ENCODE measurements around the gene SYNGR1. TPM values are rescaled to one million over a fixed set of nuclear protein-coding genes. Genes with fewer than 3 reads are reported as not detected.
A peak's percentile ranks its signal among the peaks of the same experiment; 100 is the strongest.

SYNGR1 gene
- total RNA-seq, 1 donor from 2014 or later = not detected

- peaks cover 34% of the 10 kb centered on the region for H3K36me3 Mint-ChIP-seq (ENCODE audit: low read depth)
- peaks cover 17% of the 10 kb centered on the region for H3K4me1 Mint-ChIP-seq (ENCODE audit: low read depth)
- intact Hi-C loops (cut with micrococcal nuclease) = loop anchor here (5.0 kb wide), 1 partner anchor 303 kb away; no protein-coding TSS in a partner anchor
- no peak overlapping the region for H3K27ac Mint-ChIP-seq
- H3K4me3 Mint-ChIP-seq = no peak overlapping the region
- no peak for DNase-seq (ENCODE audit: low spot score)
- no peaks in the 10 kb centered on the region for H3K9me3 Mint-ChIP-seq
- H3K27me3 Mint-ChIP-seq (ENCODE audit: insufficient read depth) = no peaks in the 10 kb centered on the region
These were observed 39.7 kb upstream of the SYNGR1 start for GRCh38 chr22:39309881-39310714.

DNA sequence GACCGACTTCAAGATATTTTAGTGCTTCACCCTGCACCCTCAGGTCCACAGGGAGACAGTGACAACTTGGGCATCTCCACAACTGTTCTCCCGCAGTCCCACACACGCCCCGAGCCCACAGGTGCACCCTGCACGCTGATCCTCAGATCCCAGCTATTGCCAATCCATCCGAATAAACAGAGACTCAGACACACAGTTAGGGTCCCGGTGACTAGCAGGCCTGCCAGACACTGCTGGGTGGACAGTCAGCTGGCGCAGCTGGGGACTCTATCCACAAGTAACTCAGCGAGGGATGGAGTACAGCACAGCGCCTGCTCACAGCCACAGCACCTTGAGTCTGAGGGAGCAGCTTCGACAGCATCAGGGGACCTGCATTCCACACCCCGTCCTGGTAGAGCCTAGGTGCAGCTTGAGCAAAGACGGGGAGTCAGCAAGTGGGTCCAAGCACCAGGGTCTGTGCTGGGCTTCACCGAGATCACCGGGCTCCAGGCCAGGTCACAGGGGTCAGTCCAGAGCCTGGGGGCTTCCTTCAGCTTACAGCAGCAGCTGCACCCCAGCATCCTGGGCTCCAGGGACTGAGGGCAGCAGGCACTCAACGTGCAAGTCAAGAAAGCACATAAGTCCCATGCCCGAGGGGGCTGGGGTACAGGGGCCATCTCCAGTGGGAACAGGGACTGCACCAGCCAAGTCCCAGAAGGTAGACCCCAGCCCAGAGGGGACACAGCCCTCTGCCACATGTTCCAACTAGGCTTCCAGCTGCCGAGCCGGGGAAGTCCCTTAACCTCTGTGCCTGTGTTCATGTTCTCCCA, 38.0 kb upstream of the SYNGR1 start:
- intact Hi-C loops (cut with micrococcal nuclease) = loop anchor here (1.0 kb wide), 1 partner anchor 140 kb away; no protein-coding TSS in a partner anchor
- Mint-ChIP-seq H3K36me3 (ENCODE audit: low read depth) (peaks cover 48% of the 10 kb centered on the region), H3K27me3 (ENCODE audit: insufficient read depth) (no peaks in the 10 kb centered on the region), H3K27ac (peak overlapping the region; percentile 35), H3K9me3 (no peaks in the 10 kb centered on the region), H3K4me3 (no peak overlapping the region), H3K4me1 (ENCODE audit: low read depth) (peaks cover 33% of the 10 kb centered on the region)
- no peak for DNase-seq (ENCODE audit: low spot score)

DNA sequence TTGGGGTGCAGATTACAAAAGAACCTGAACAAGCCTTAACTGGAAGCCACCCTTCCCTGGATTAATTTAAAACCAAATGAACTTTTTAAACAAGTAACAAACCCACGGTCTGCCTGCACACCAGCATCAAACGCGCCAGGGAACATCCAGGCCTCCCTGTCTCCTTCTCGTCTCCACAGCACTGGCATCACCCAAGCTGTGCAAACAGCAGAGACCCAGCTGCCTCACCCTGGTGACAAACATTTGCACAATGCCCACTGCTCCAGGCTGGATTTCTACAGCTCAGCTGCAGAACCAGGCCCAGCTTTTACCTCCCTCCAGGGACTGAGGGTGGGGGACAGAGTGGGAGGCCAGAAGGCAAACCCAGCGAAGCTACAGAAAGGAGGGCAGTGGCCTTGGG, 37.4 kb upstream of the SYNGR1 start:
- intact Hi-C loops (cut with micrococcal nuclease) = no loop called here
- H3K4me1 Mint-ChIP-seq (ENCODE audit: low read depth) = peaks cover 39% of the 10 kb centered on the region
- DNase-seq (ENCODE audit: low spot score) = no peak
- H3K27ac Mint-ChIP-seq = no peak overlapping the region
- H3K27me3 Mint-ChIP-seq (ENCODE audit: insufficient read depth) = no peaks in the 10 kb centered on the region
- H3K36me3 Mint-ChIP-seq (ENCODE audit: low read depth) = peaks cover 54% of the 10 kb centered on the region
- no peaks in the 10 kb centered on the region for H3K9me3 Mint-ChIP-seq
- H3K4me3 Mint-ChIP-seq = no peak overlapping the region

DNA sequence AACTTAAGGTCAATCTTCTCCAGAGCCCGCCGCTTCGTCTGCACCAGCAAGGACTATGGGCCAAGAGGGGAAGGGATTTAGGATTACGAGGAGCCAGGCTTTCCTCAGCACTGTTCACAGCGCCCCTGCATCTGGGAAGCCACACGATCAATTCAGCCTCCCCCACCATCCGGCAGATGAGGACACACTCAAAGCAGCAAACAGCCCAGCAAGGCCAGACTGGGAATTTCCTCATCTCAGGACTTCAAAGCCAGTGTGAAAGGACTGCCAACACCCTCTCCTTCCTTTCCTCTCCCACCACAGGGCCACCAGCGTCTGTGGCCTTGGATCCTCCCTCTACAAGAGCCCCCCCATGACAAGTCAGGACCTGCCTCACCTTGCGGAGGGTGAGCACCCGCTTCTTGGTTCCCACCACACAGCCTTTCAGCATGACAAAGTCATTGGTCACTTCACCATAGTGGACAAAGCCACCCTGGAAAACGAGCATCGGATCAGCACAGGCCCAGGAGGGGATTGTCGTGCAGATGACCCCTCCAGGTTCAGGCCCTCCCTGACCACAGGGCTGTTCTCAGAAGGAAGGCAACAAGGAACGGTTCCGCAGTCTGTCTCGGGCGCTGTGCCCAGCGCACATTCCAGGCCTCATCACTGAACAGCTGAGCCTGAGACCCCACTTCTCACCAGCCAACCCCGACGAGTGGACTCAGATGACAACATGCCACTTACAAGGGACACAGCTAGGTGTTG, 36.4 kb upstream of the SYNGR1 start:
- Mint-ChIP-seq H3K36me3 (ENCODE audit: low read depth) (peaks cover 64% of the 10 kb centered on the region), H3K27ac (peak overlapping the region; percentile 18), H3K4me1 (ENCODE audit: low read depth) (peaks cover 50% of the 10 kb centered on the region), H3K27me3 (ENCODE audit: insufficient read depth) (no peaks in the 10 kb centered on the region), H3K4me3 (no peak overlapping the region), H3K9me3 (no peaks in the 10 kb centered on the region)
- intact Hi-C loops (cut with micrococcal nuclease) = no loop called here
- DNase-seq (ENCODE audit: low spot score) = no peak

DNA sequence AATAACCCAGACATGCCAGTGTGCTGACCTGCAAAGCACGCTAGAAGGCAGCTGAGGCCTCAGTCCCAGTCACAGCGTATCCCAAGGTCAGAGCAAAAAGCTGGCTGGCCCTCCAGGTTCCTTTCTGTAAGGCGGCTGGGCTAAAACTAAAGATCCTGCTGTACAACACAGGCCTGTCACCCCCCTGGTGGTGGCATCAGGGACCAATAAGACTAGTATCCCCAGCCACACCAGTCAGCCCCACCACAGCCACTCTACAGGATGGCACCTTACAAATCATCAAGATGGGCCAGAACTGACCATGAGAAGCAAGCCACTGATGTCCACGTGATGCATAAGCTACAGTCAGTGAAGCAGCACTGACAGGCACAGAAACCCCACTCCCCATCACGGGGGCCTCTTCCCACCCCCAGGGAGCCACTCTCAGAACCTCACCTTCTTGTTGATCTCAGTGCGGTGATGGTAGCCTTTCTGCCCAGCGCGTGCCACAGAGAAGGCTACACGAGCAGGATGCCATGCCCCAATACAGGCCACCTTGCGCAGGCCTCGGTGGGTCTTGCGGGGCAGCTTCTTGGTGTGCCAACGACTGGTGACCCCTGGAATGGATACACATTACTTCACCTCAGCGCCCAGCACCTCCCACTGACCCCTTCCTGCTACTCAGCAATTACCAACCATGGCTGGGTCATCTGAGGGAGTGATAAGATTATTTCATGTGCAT, 35.4 kb upstream of the SYNGR1 start:
- Mint-ChIP-seq H3K4me3 (peak overlapping the region; percentile 33), H3K36me3 (ENCODE audit: low read depth) (peaks cover 74% of the 10 kb centered on the region), H3K9me3 (no peaks in the 10 kb centered on the region), H3K4me1 (ENCODE audit: low read depth) (peaks cover 46% of the 10 kb centered on the region), H3K27ac (no peak overlapping the region), H3K27me3 (ENCODE audit: insufficient read depth) (no peaks in the 10 kb centered on the region)
- intact Hi-C loops (cut with micrococcal nuclease) = no loop called here
- no peak for DNase-seq (ENCODE audit: low spot score)

- DNase-seq (ENCODE audit: low spot score) = no peak
- intact Hi-C loops (cut with micrococcal nuclease) = loop anchor here (5.0 kb wide), 1 partner anchor 73 kb away; the partner anchor contains the start of gene PDGFB
- Mint-ChIP-seq H3K9me3 (no peaks in the 10 kb centered on the region), H3K27ac (no peak overlapping the region), H3K27me3 (ENCODE audit: insufficient read depth) (no peaks in the 10 kb centered on the region), H3K4me3 (peak overlapping the region; percentile 99), H3K4me1 (ENCODE audit: low read depth) (peaks cover 50% of the 10 kb centered on the region), H3K36me3 (ENCODE audit: low read depth) (peaks cover 75% of the 10 kb centered on the region)
These were observed 34.4 kb upstream of the SYNGR1 start for GRCh38 chr22:39315389-39315788.

DNA sequence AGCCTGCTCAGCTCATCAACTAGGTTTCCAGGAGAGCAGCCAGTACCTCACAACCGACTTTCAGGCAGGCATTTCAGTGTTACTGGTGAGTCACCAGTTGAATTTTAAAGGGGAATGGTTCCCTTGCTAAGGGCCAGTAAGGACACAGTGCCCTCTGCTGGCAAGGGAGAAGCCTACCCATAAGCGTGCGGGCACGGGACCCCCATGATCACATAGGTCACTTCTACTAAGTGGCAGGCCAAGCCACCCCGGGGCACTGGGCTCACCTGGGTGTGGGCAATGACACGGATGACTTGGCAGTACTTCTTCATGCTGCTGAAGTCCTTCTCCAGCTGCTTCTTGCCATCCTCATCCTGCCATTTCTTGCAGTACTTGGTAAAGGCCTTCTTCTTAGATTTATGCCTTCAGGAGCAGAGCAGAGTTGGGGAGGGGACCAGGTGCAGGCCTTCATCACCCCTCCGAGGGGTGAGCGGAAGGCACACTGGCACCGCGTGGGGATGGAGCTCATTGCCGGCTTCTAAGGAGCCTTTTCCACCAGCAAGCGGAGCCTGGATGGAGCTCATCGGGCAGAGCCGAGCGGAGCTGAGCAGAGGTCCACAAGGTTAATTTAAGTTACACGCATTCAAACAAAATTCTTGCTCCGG, 33.2 kb upstream of the SYNGR1 start:
- DNase-seq (ENCODE audit: low spot score) = peak; percentile 65
- intact Hi-C loops (cut with micrococcal nuclease) = loop anchor here (1.0 to 5.0 kb wide), 3 partner anchors 74 to 164 kb away; partner anchors contain the start of genes CBX7 and PDGFB
- Mint-ChIP-seq H3K27me3 (ENCODE audit: insufficient read depth) (no peaks in the 10 kb centered on the region), H3K36me3 (ENCODE audit: low read depth) (peaks cover 72% of the 10 kb centered on the region), H3K9me3 (no peaks in the 10 kb centered on the region), H3K4me1 (ENCODE audit: low read depth) (peaks cover 47% of the 10 kb centered on the region), H3K27ac (peak overlapping the region; percentile 52), H3K4me3 (peak overlapping the region; percentile 99)

GRCh38 chr22:39317084-39317774, 32.6 kb upstream of the SYNGR1 start:
- DNase-seq (ENCODE audit: low spot score) = no peak
- H3K27ac Mint-ChIP-seq = peak overlapping the region; percentile 64

DNA sequence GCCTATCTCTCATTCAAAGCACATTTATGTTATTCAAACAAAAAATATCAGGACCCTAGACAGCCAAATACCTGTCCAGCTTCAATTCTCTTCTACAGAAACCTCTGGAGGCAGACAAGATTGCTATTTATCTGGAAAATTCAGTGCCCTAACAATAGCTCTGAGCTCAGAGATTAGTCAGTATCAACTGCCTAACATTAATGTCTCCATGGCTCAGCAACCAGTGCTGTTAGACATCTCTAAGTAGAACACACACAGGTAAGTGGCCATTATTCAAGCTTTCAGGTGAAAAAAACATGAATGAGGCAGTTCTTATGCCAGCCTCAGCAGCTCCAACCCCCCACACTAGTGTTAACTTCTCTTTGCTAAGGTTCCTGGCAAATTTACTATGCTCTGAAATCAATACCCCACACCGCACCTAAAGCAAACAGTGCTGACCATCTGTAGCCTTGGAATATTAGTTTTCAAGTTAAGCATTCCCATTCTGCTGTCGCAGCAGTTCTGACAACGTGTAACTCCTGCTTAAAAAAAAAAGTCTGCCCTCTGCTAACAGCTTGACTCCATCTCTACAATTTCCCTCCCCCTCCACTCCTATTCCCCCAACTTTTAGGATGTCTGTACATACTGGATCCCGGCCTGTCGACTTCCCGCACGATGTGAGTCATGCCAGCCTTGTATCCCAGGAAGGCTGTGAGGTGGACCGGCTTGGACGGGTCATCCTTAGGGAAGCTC, 31.9 kb upstream of the SYNGR1 start:
- intact Hi-C loops (cut with micrococcal nuclease) = loop anchor here (2.0 to 5.0 kb wide), 2 partner anchors 76 to 227 kb away; partner anchors contain the start of gene PDGFB
- Mint-ChIP-seq H3K9me3 (no peaks in the 10 kb centered on the region), H3K4me1 (ENCODE audit: low read depth) (peaks cover 46% of the 10 kb centered on the region), H3K36me3 (ENCODE audit: low read depth) (peaks cover 62% of the 10 kb centered on the region), H3K4me3 (peak overlapping the region; percentile 99), H3K27me3 (ENCODE audit: insufficient read depth) (no peaks in the 10 kb centered on the region), H3K27ac (peak overlapping the region; percentile 99)
- DNase-seq (ENCODE audit: low spot score) = no peak

More at GRCh38 chr22:39317084-39317774, 32.6 kb upstream of the SYNGR1 start:
- no peaks in the 10 kb centered on the region for H3K9me3 Mint-ChIP-seq
- peak overlapping the region; percentile 99 for H3K4me3 Mint-ChIP-seq
- no peaks in the 10 kb centered on the region for H3K27me3 Mint-ChIP-seq (ENCODE audit: insufficient read depth)
- peaks cover 46% of the 10 kb centered on the region for H3K4me1 Mint-ChIP-seq (ENCODE audit: low read depth)
- H3K36me3 Mint-ChIP-seq (ENCODE audit: low read depth) = peaks cover 68% of the 10 kb centered on the region
- intact Hi-C loops (cut with micrococcal nuclease) = loop anchor here (5.0 kb wide), 1 partner anchor 75 kb away; the partner anchor contains the start of gene PDGFB

GRCh38 chr22:39318507-39319283, 31.1 kb upstream of the SYNGR1 start:
- DNase-seq (ENCODE audit: low spot score) = peak; percentile 34
- peaks cover 42% of the 10 kb centered on the region for H3K4me1 Mint-ChIP-seq (ENCODE audit: low read depth)

More at GRCh38 chr22:39318507-39319283, 31.1 kb upstream of the SYNGR1 start:
- no peaks in the 10 kb centered on the region for H3K9me3 Mint-ChIP-seq
- peak overlapping the region; percentile 99 for H3K4me3 Mint-ChIP-seq
- H3K27me3 Mint-ChIP-seq (ENCODE audit: insufficient read depth) = no peaks in the 10 kb centered on the region
- peak overlapping the region; percentile 99 for H3K27ac Mint-ChIP-seq
- intact Hi-C loops (cut with micrococcal nuclease) = loop anchor here (1.0 to 5.0 kb wide), 9 partner anchors 52 to 726 kb away; partner anchors contain the start of genes GTPBP1, PDGFB and RPS19BP1
- H3K36me3 Mint-ChIP-seq (ENCODE audit: low read depth) = peaks cover 55% of the 10 kb centered on the region

All from activated T-helper 1 cell treated with anti-CD3 and anti-CD28 coated beads, Interleukin-12 subunit alpha, Interleukin-12 subunit beta, Interleukin-2, Interleukin-4 antibody, amounts not matched to agents 30 ng/mL and 10 ng/mL and 1 ng/mL, durations not matched to agents 14 hours and 24 hours and 36 hours (primary cell).